Measurements from ENCODE around the gene UBE3B. TPM values are rescaled to one million over a fixed set of nuclear protein-coding genes. Genes with fewer than 3 reads are reported as not detected.

The UBE3B gene
- total RNA-seq, 4 donors from 2014 or later, result 53.2 to 94.1 (median 61.6) TPM

- Histone ChIP-seq H3K4me1 (peaks cover under 1% of the 10 kb centered on the region), H3K4me3 (no peak overlapping the region), H3K36me3 (peaks cover 76% of the 10 kb centered on the region), H3K9me3 (no peaks in the 10 kb centered on the region), H3K27ac (no peak overlapping the region), H3K27me3 (no peaks in the 10 kb centered on the region)
- DNase-seq (ENCODE audit: low spot score in 2 of 2), result no peak
- TF ChIP-seq CTCF (IDR thresholded peaks at IDR 0.05) (no peak), POLR2A (IDR thresholded peaks at IDR 0.05) (no peak), POLR2AphosphoS5 (IDR thresholded peaks at IDR 0.05) (no peak), EP300 (IDR thresholded peaks at IDR 0.05) (no peak)
- WGBS, result 93% methylated on average over 5 of the region's 10 CpGs
Measured at GRCh38 chr12:109559601-109560000, 82.2 kb downstream of the UBE3B start.

- TF ChIP-seq POLR2AphosphoS5 (IDR thresholded peaks at IDR 0.05), result no peak
- no peak for TF ChIP-seq POLR2A (IDR thresholded peaks at IDR 0.05)
- no peak for TF ChIP-seq CTCF (IDR thresholded peaks at IDR 0.05)
- TF ChIP-seq EP300 (IDR thresholded peaks at IDR 0.05), result no peak
- DNase-seq (ENCODE audit: low spot score in 2 of 2), result no peak
- no peaks in the 10 kb centered on the region for H3K9me3 ChIP-seq
- no peak overlapping the region for H3K4me3 ChIP-seq
- H3K27me3 ChIP-seq, result no peaks in the 10 kb centered on the region
- H3K4me1 ChIP-seq, result no peaks in the 10 kb centered on the region
- H3K36me3 ChIP-seq, result peaks cover 90% of the 10 kb centered on the region
- H3K27ac ChIP-seq, result no peak overlapping the region
- 90% methylated on average over 24 of the region's 30 CpGs for WGBS
Measured at GRCh38 chr12:109560867-109561710, 83.7 kb downstream of the UBE3B start.

DNA sequence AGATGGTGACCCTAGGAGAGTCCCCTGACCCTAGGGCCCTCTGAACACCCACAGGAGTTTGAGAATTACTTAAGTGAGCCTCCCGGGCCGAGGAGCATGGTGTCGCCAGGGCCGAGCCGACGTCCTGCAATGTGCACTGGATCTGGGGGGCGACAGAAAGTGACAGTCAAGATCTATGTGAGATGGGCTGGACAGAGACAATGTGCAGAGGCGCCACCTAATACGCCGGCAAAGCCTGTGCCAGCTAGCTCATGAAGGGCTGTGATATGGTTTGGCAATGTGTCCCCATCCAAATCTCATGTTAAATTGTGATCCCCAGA is 84.2 kb downstream of the UBE3B start:
- H3K4me1 ChIP-seq, result no peaks in the 10 kb centered on the region
- H3K9me3 ChIP-seq, result no peaks in the 10 kb centered on the region
- 100% methylated on average over 4 of the region's 10 CpGs for WGBS
- H3K27ac ChIP-seq, result no peak overlapping the region
- TF ChIP-seq POLR2AphosphoS5 (IDR thresholded peaks at IDR 0.05), result no peak
- TF ChIP-seq EP300 (IDR thresholded peaks at IDR 0.05), result no peak
- no peak for TF ChIP-seq POLR2A (IDR thresholded peaks at IDR 0.05)
- no peak for TF ChIP-seq CTCF (IDR thresholded peaks at IDR 0.05)
- H3K27me3 ChIP-seq, result no peaks in the 10 kb centered on the region
- no peak overlapping the region for H3K4me3 ChIP-seq
- peaks cover 92% of the 10 kb centered on the region for H3K36me3 ChIP-seq
- DNase-seq (ENCODE audit: low spot score in 2 of 2), result no peak

GRCh38 chr12:109562871-109563270 is 85.4 kb downstream of the UBE3B start:
- H3K27ac ChIP-seq, result no peak overlapping the region
- H3K4me3 ChIP-seq, result no peak overlapping the region
- no peak for TF ChIP-seq POLR2AphosphoS5 (IDR thresholded peaks at IDR 0.05)
- TF ChIP-seq EP300 (IDR thresholded peaks at IDR 0.05), result no peak
- TF ChIP-seq POLR2A (IDR thresholded peaks at IDR 0.05), result peak in 1 of 2 donors; percentile 7
- no peak for TF ChIP-seq CTCF (IDR thresholded peaks at IDR 0.05)
- H3K4me1 ChIP-seq, result no peaks in the 10 kb centered on the region
- no peak for DNase-seq (ENCODE audit: low spot score in 2 of 2)
- H3K9me3 ChIP-seq, result no peaks in the 10 kb centered on the region
- H3K36me3 ChIP-seq, result peaks cover 95% of the 10 kb centered on the region
- H3K27me3 ChIP-seq, result no peaks in the 10 kb centered on the region
- WGBS, result 100% methylated on average over 1 of the region's 4 CpGs

DNA sequence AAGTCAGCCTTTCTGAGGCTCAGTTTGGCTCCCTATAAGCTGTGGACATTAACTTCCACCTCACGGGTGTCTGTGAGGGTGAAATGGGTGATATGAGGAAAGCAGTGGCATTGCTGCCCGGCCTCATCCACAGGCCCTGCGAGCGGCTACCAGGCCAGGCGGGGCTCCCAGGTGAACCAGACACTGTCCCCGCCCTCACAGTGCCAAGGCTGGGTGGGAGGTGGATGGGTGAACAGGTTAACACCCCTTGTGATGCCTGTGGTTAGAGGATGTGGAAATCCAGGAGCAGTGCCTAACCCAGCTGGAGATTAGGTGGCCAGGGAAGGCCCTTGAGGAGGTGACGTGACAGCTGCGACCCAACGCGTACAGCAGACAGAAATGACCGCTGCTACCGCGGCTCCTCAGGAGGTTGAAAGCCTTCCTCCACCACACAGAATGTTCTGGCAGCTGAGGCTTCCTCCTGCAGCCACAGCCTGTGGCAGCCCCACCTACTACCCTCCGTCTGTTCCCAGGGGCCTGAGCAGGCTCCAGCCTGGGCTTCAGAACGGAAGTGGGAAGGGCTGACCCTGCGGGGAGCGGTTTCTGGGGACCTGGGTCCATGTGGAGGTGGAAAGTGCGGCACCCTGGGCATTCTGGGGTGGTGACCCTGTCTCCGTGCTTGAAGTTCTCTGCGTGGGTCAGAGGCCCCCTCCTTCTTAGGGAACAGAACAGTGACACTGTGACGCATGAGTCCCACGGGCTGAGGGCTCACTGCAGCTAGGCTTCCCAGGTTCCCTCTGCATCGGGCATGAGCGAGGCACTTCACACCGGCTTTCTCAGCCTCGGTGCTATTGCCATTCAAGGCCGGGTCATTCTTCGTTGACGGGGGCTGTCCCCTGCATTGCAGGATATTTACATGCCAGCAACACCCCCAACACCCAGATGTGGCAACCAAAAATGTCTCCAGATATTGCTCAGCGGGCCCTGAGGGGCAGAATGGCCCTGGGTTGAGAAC is 86.2 kb downstream of the UBE3B start:
- no peak for DNase-seq (ENCODE audit: low spot score in 2 of 2)
- no peak overlapping the region for H3K27ac ChIP-seq
- no peaks in the 10 kb centered on the region for H3K27me3 ChIP-seq
- H3K4me3 ChIP-seq, result no peak overlapping the region
- H3K9me3 ChIP-seq, result no peaks in the 10 kb centered on the region
- WGBS, result 89% methylated on average over 20 of the region's 30 CpGs
- H3K4me1 ChIP-seq, result no peaks in the 10 kb centered on the region
- TF ChIP-seq CTCF (IDR thresholded peaks at IDR 0.05), result no peak
- no peak for TF ChIP-seq POLR2AphosphoS5 (IDR thresholded peaks at IDR 0.05)
- TF ChIP-seq POLR2A (IDR thresholded peaks at IDR 0.05), result no peak
- TF ChIP-seq EP300 (IDR thresholded peaks at IDR 0.05), result no peak
- H3K36me3 ChIP-seq, result peaks cover 95% of the 10 kb centered on the region
